AG20443 (cell line): Measurements from ENCODE around the gene FAM3C.

Source experiments
- DNase-seq: peaks from one replicate; pipeline ENCODE4 v3.0.0; 2012; ENCODE audit warnings: low spot score, mixed read lengths

FAM3C gene

DNA sequence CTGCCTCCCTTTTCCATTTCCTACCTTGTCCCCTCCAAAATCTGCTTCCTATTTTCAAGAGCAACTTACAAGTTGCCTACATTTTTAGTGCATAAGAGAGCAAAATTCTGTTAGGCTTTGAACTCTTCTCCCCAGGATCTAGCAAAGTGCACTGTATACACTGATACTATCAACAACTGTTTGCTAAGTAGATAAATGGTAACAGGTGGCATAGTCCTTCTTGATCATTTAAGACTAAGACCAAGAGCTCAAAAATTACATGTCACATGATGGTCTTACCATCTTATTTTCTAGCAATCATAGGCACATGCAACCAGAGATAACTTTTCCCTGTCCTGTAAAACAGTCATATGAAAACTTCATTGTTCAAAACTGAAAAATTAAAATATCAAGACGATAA, 16.2 kb downstream of the FAM3C start:
- no peak for DNase-seq

- no peak for DNase-seq
These were observed 19.1 kb downstream of the FAM3C start for GRCh38 chr7:121376979-121377378.

GRCh38 chr7:121373177-121373576, 22.9 kb downstream of the FAM3C start:
- DNase-seq: no peak

GRCh38 chr7:121372376-121373010, 23.6 kb downstream of the FAM3C start:
- no peak for DNase-seq

DNA sequence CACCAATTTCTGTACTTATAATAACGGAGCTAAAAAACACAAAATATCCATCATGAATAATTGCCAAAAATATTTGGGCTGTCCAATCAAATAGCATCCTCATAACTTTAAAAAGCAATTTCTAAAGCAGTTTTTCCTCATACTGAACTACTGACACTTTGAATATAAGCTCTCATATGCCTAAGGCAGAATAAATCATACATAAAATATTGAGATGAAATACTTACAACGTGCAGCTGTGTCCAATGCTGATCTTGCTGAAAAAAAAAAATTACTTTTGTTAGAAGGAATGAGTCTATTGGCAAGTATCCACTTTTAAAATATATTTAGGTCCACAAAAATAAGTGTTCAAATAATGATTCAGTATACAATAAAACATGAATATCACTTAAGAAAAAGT, 24.2 kb downstream of the FAM3C start:
- DNase-seq: no peak

DNA sequence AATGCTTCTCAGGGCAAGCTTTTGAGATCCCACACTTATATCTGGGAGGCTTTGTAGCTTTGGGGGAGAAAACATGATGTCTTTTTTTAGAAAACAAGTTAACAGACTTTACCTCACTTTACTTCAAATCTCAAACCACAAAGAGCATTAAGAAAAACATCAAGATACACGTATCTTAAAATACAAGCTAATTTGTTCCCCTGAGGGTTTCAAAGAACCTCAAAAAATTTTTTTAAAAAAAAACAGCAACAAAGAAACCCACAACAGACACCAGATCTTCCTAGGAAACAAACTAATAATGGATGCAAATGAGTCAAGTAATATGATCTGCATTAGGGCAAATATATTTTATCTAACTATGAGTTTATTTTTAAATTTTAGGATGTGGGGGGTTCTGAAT, 24.7 kb downstream of the FAM3C start:
- DNase-seq: no peak

DNA sequence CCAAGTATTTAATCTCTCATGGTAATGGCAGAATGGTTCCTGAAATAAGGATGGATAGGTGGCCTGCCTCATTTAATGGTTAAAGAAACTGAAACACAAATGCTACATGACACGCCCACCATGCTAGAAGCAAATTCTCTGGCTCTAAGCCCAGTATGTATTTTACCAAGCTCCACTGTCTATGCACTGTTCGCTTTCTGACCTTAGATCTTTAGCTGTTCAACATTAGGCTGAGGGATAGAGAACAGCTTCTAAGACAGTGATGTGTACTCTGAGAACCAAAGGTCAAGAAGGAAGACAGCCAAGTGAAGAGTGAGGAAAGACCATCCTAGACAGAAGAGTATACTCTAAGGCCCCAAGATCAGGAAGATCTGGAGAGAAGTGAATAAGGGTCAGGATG, 26.6 kb downstream of the FAM3C start:
- no peak for DNase-seq

GRCh38 chr7:121366852-121367431, 29.2 kb downstream of the FAM3C start:
- DNase-seq: peak; percentile 35

DNA sequence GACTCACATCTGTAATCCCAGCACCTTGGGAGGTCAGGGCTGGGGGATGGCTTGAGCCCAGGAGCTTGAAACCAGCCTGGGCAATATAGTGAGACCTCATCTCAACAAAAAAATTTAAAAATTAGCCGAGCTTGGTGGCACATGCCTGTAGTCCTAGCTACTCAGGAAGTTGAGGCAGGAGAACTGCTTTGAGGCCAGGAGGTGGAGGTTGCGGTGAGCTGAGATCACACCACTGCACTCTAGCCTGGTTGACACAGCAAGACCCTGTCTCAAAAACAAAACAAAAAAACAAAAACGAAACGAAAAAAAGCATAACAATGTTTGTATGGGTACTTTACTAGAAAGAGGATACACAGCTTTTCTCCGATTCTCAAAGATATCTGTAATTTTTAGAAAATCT, 35.5 kb downstream of the FAM3C start:
- DNase-seq: no peak

DNA sequence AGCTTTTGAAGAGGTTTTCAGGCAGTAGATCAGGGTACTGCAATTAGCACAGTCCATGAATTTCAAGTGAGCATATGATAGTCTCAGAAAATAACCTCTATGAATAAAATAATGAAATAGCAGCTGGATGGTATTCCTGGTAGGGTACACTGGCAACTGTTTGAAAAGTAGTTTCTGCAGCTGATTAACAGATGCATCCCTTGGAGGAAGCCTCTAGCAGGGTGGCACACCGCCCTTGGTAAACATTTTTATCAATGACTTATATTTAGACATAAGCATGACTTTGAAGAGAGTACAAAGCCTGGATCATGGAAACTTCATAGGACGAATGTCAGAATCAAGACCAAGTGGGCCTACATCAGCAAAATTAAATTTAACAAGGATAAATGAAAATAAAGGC, 40.5 kb downstream of the FAM3C start:
- DNase-seq: no peak

DNA sequence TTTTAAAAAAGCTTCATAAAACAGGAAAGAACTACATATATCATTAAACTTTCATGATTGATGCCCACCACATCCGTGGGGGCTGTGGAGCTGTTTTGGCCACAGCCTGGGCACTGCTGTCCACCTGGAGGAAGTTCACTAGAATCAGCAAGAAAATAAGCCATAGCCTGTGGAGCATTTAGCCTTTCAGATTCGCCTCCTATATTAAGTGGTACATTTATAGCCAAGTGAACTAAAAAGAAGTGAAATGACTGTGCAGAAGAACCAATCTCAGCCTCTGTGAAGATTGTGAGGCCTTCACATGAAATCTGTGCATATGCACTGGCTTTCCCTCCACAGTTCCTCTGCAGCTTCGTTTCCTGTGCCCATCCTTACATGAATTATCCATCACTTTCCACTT, 43.8 kb downstream of the FAM3C start:
- DNase-seq: no peak

GRCh38 chr7:121351682-121352081, 44.4 kb downstream of the FAM3C start:
- no peak for DNase-seq

DNA sequence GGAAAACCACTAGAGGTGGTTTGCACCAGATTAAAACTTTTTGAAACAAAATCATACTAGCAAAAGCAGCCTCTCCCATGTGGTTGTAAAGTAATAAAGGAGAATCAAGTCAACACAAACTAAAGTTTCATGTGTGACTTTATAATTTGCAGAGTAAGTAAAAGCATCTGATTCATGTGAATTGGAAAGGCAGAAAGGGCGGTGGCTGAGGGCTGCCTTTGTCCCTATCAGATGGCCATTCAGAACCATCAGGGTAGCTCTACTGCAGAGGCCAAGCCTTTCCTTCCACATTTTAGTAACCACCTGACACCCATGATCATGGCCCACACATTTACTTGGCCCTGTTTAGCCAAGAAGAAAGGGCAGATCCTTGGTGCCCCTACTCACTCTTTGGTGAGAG, 51.6 kb downstream of the FAM3C start:
- DNase-seq: no peak

GRCh38 chr7:121344093-121344492, 52.0 kb downstream of the FAM3C start:
- DNase-seq: no peak

DNA sequence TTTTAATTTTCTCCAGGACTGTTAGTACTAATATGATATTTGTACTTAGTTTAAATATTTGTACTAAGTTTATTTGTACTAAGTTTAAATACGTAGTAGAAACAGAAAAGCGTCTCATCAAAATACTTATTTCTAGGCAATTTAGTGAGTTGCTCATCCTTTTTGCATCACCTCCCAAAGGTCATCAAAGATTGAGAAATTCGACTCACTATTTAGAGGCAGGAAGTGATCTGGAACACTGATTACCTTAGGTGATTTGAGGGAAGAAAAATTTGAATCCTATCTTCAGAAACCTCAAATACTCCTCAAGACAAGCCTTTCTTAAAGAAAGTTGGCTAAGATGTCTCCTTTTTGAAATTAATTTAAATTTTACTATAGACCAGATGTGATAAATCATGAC, 52.8 kb downstream of the FAM3C start:
- no peak for DNase-seq

- no peak for DNase-seq
These were observed 53.5 kb downstream of the FAM3C start for GRCh38 chr7:121342631-121343030.

GRCh38 chr7:121341933-121342332, 54.2 kb downstream of the FAM3C start:
- DNase-seq: no peak

GRCh38 chr7:121339082-121339481, 57.0 kb downstream of the FAM3C start:
- no peak for DNase-seq

DNA sequence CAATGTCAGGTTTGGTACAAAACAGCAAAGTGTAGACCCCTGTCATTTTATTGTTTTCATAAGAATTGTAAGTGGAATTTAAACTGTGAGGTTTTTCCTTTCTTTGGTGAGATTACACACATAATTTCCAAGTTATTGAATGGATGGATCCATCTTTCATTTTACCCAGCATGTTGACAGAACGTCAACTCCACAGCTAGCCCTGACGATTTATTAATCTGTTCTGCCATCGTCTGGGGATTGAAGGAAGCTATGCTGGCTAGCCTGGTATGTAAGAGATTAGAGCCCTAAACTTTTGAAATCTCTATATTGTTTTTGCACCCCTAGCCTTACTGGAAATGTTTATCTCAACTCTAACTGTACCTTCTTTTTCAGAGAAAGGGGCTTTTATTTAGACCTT, 58.7 kb downstream of the FAM3C start:
- no peak for DNase-seq

DNA sequence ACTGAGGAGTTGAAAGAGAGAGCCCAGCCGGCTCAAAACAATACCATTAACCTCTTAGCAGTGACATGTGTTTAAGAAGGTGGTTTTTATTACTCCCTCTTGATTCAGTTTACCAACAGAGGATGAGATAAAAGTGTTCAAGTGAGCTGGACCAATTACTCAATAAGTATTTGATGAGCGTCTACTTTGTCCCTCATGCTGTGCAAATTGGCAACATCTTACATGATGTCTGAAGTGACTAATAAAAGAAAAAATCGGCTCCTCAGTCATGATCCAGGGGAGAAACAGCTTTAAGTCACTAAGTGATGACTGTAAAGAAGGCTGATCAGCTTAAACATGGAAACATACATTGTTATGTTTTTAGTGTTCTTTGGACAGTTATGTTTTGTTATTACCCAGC, 59.5 kb downstream of the FAM3C start:
- no peak for DNase-seq

- no peak for DNase-seq
These were observed 61.0 kb downstream of the FAM3C start for GRCh38 chr7:121334875-121335648.

- DNase-seq: no peak
These were observed 61.7 kb downstream of the FAM3C start for GRCh38 chr7:121334376-121334775.

DNA sequence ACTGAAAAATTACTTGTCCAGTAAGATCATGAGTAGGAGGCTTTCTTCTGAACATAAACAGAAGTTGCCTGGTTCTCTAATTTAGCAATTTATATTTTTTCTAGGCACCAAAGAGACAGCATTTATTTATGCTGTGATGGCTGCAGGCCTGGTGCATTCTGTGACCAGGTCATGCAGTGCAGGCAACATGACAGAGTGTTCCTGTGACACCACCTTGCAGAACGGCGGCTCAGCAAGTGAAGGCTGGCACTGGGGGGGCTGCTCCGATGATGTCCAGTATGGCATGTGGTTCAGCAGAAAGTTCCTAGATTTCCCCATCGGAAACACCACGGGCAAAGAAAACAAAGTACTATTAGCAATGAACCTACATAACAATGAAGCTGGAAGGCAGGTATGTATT, 64.5 kb downstream of the FAM3C start:
- no peak for DNase-seq

DNA sequence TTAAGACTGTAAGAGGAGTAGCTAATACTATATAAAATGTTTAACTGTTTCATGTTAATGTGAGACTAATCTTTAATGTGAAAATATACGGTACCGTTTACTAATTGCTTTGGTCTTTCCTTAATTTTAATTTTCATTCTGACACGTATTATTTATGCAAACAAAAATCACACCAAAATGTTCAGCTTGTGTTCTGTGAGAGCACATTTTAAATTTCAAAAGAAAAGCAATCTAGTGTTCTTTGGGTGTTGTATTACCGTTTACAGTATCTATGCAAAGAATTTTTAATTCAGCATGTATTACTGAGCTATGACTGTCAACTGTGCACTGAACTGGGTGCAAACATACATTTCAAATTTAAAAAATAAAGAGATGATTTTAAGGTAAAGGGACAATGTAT, 65.1 kb downstream of the FAM3C start:
- no peak for DNase-seq
